ENCODE measurements around the gene HMGB4.

The HMGB4 gene

GRCh38 chr1:33819913-33820311, 44.0 kb upstream of the HMGB4 start:
- no peaks in the 10 kb centered on the region for H3K4me1 ChIP-seq
- no peak overlapping the region for H3K9ac ChIP-seq
- H3K4me2 ChIP-seq (ENCODE audit: low read length): no peak overlapping the region
- H3K27me3 ChIP-seq (ENCODE audit: control insufficient read depth, insufficient read depth, low read length): no peaks in the 10 kb centered on the region
- H3K79me2 ChIP-seq: no peaks in the 10 kb centered on the region
- no peak overlapping the region for H3K27ac ChIP-seq
- TF ChIP-seq CTCF (IDR thresholded peaks at IDR 0.05): no peak
- no peaks in the 10 kb centered on the region for H3K36me3 ChIP-seq (ENCODE audit: control insufficient read depth, insufficient read depth, low read length)
- no peak overlapping the region for H3K4me3 ChIP-seq (ENCODE audit: low read depth, low read length)
- no peak overlapping the region for H2AFZ ChIP-seq
- H3K9me3 ChIP-seq (ENCODE audit: control insufficient read depth, low read length): no peaks in the 10 kb centered on the region

- H2AFZ ChIP-seq: no peak overlapping the region
- no peak overlapping the region for H3K9ac ChIP-seq
- no peaks in the 10 kb centered on the region for H3K27me3 ChIP-seq (ENCODE audit: control insufficient read depth, insufficient read depth, low read length)
- no peak overlapping the region for H3K4me3 ChIP-seq (ENCODE audit: low read depth, low read length)
- no peaks in the 10 kb centered on the region for H3K36me3 ChIP-seq (ENCODE audit: control insufficient read depth, insufficient read depth, low read length)
- H3K4me2 ChIP-seq (ENCODE audit: low read length): no peak overlapping the region
- H3K79me2 ChIP-seq: no peaks in the 10 kb centered on the region
- H3K4me1 ChIP-seq: no peaks in the 10 kb centered on the region
- no peak for TF ChIP-seq CTCF (IDR thresholded peaks at IDR 0.05)
- H3K27ac ChIP-seq: no peak overlapping the region
- no peaks in the 10 kb centered on the region for H3K9me3 ChIP-seq (ENCODE audit: control insufficient read depth, low read length)
These were observed 43.1 kb upstream of the HMGB4 start for GRCh38 chr1:33820804-33821203.

GRCh38 chr1:33821291-33821690, 42.6 kb upstream of the HMGB4 start:
- Histone ChIP-seq H3K27me3 (ENCODE audit: control insufficient read depth, insufficient read depth, low read length) (no peaks in the 10 kb centered on the region), H3K9me3 (ENCODE audit: control insufficient read depth, low read length) (no peaks in the 10 kb centered on the region), H3K4me1 (no peaks in the 10 kb centered on the region), H3K36me3 (ENCODE audit: control insufficient read depth, insufficient read depth, low read length) (no peaks in the 10 kb centered on the region), H3K4me3 (ENCODE audit: low read depth, low read length) (no peak overlapping the region), H2AFZ (no peak overlapping the region), H3K79me2 (no peaks in the 10 kb centered on the region), H3K9ac (no peak overlapping the region), H3K27ac (no peak overlapping the region), H3K4me2 (ENCODE audit: low read length) (no peak overlapping the region)
- no peak for TF ChIP-seq CTCF (IDR thresholded peaks at IDR 0.05)

GRCh38 chr1:33822396-33822795, 41.5 kb upstream of the HMGB4 start:
- Histone ChIP-seq H3K4me2 (ENCODE audit: low read length) (no peak overlapping the region), H3K79me2 (no peaks in the 10 kb centered on the region), H3K36me3 (ENCODE audit: control insufficient read depth, insufficient read depth, low read length) (no peaks in the 10 kb centered on the region), H3K27me3 (ENCODE audit: control insufficient read depth, insufficient read depth, low read length) (no peaks in the 10 kb centered on the region), H3K9ac (no peak overlapping the region), H2AFZ (no peak overlapping the region), H3K4me3 (ENCODE audit: low read depth, low read length) (no peak overlapping the region), H3K4me1 (no peaks in the 10 kb centered on the region), H3K27ac (no peak overlapping the region), H3K9me3 (ENCODE audit: control insufficient read depth, low read length) (no peaks in the 10 kb centered on the region)
- no peak for TF ChIP-seq CTCF (IDR thresholded peaks at IDR 0.05)

GRCh38 chr1:33823401-33823800, 40.5 kb upstream of the HMGB4 start:
- Histone ChIP-seq H3K4me2 (ENCODE audit: low read length) (no peak overlapping the region), H3K27ac (no peak overlapping the region), H2AFZ (no peak overlapping the region), H3K27me3 (ENCODE audit: control insufficient read depth, insufficient read depth, low read length) (no peaks in the 10 kb centered on the region), H3K9ac (no peak overlapping the region), H3K79me2 (no peaks in the 10 kb centered on the region), H3K4me3 (ENCODE audit: low read depth, low read length) (no peak overlapping the region), H3K4me1 (no peaks in the 10 kb centered on the region), H3K9me3 (ENCODE audit: control insufficient read depth, low read length) (no peaks in the 10 kb centered on the region), H3K36me3 (ENCODE audit: control insufficient read depth, insufficient read depth, low read length) (no peaks in the 10 kb centered on the region)
- TF ChIP-seq CTCF (IDR thresholded peaks at IDR 0.05): no peak

Measured in parathyroid adenoma (tissue), 2 donors.